ENCODE data around the gene FMNL2.

DNA sequence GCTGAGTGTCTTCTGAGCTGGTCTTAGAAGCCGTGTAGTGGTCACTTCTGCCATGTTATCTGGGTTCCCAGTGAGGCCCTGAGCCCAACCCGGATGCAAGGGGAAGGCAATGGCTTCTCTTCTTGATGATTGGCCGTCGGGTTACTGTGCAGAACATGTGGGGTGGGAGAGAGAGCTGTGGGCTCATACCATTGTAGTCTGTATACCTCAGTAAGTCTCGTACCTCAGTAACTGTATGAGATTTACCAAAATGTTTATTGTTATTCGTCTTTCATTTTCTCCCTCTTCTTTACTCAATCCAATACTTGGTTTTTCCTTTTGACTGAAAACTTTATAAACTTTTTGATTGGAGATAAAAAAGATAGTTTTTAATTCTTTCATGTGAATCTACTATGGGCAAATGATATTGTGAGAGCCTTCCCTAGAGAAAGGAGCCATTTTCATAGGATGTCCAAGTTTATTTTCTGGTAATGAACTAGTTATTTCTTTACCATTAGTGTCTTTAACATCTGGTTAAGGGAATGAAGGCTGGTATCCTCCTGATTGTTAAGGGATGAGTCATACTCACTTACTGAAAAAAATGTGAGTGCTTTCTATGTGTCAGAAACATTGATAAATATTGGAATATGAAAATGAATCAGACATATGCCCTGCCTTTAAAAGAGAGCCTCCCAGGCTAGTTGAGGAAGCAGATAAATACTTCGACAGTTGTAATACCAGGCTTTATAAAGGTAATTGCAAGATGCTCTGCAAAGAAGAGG, 252.4 kb downstream of the FMNL2 start:
- TF ChIP-seq POLR2A (IDR thresholded peaks at IDR 0.05; ENCODE audit: low read length) (no peak), GATA1 (IDR thresholded peaks at IDR 0.05; ENCODE audit: low read depth, low read length) (no peak)

Measured in erythroblast (primary cell).